ENCODE results near the gene CNIH3.

DNA sequence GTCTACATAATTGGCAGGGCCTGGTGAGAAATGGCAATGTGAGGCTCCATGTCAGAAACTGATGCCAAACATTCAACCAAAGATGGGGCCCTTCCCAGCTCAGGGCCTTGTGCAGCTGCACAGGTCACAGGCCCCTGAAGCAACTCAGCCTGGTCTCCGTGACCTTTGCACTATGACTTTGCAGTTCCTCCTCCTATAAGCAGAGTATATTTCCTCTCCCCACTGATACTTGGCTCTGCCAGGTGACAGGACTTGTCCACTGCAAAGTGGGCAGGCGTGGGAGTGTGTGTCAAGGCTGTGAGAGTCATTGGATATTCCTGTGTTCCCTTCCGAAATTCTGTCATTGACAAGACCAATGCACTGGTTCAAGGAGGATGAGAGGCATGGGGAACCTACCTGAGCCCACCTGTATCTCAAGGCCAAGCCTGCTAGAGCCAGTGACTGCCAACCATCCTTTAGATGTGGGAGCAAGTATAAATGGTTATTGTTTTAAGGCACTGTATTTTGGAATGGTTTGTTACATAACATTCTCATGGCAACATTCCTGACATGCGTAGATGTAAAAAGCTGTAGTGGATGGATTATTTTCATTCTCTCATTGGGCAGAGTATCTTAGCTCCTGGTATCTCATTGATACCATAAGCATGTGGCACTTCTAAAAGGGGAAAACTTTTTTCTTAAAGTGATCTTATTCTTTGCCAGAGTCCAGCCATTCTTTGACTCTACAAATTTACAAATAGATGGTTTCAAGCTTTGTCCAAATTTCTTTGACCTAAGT, 75.2 kb downstream of the CNIH3 start:
- TF ChIP-seq CTCF (IDR thresholded peaks at IDR 0.05) (no peak), EZH2 (IDR thresholded peaks at IDR 0.05) (no peak)
